Esophagus muscularis mucosa (tissue), 4 donors: ENCODE measurements around the gene AP1S2. TPM values are rescaled to one million over a fixed set of nuclear protein-coding genes. Genes with fewer than 3 reads are reported as not detected.

Source experiments
- DNase-seq: peaks from one replicate; pipeline ENCODE4 v3.0.0-alpha.2; 2017; ENCODE audit errors: extremely low spot score
- H3K27ac ChIP-seq, 4 donors: fragments of 200-600 bp; sonication (generic); replicated peaks in 1 of 4; 1 replicate in 3 of 4; 2 replicates in 1 of 4; pipeline ENCODE4 v1.5.1; 2016 to 2019; ENCODE audit warnings: mild to moderate bottlenecking in 1 of 4
- H3K27me3 ChIP-seq, 4 donors: fragments of 200-600 bp; sonication (generic); one replicate each; pipeline versions ENCODE4 v1.5.1 to v1.6.0; 2016 to 2019
- H3K36me3 ChIP-seq, 4 donors: fragments of 200-600 bp; sonication (generic); one replicate each; pipeline ENCODE4 v1.5.1; 2016 to 2019
- H3K4me1 ChIP-seq, 4 donors: fragments of 200-600 bp; sonication (generic); one replicate each; pipeline ENCODE4 v1.5.1; 2016 to 2019
- H3K4me3 ChIP-seq, 4 donors: fragments of 200-600 bp; sonication (generic); 1 replicate in 2 of 4; 2 replicates in 2 of 4; pipeline ENCODE4 v1.5.1; 2016 to 2019; ENCODE audit warnings: mild to moderate bottlenecking in 4 of 4, moderate library complexity in 1 of 4
- H3K9me3 ChIP-seq, 4 donors: fragments of 200-600 bp; sonication (generic); 1 replicate in 3 of 4; 2 replicates in 1 of 4; pipeline ENCODE4 v1.5.1; 2016 to 2019
- EP300 ChIP-seq: sonication (generic); formaldehyde crosslinking; IDR thresholded peaks from one replicate; pipeline ENCODE4 v1.6.1; 2017; ENCODE audit warnings: antibody characterized with exemption
- POLR2A ChIP-seq: fragments of 450-650 bp; IDR thresholded peaks from one replicate; pipeline ENCODE4 v1.6.1; 2017; ENCODE audit warnings: antibody characterized with exemption, moderate library complexity, mild to moderate bottlenecking, low read depth
- POLR2AphosphoS5 ChIP-seq, 2 donors: sonication (generic); formaldehyde crosslinking; IDR thresholded peaks; one replicate each; pipeline ENCODE4 v1.6.1; 2017; ENCODE audit warnings: antibody characterized with exemption in 2 of 2
- WGBS: methylation state at CpG from one replicate; pipeline ENCODE4 v1.1.5; 2018; 5-methylcytosine and 5-hydroxymethylcytosine counted together
- intact Hi-C: fragments of 100-400 bp; cut with DNase I; formaldehyde crosslinking; loops from one replicate; pipeline ENCODE4 v1.15.1; 2023
- total RNA-seq, 4 donors: library from RNA; depleted of rRNA; stranded (reverse); fragments of >200 nt; gene quantifications; one replicate each; pipeline versions ENCODE4 v1.1.0 to v1.2.1, GENCODE V29; 2016
- TF ChIP-seq, protein P1 (sequence below), 3 experiments: fragments of 200-600 bp in 2 of 3; fragments of 450-650 bp in 1 of 3; sonication (generic) in 2 of 3; IDR thresholded peaks; one replicate each; pipeline ENCODE4 v1.5.1; 2017 to 2019; ENCODE audit warnings: antibody characterized with exemption in 3 of 3, mild to moderate bottlenecking in 2 of 3, moderate library complexity in 1 of 3

The AP1S2 gene
- total RNA-seq, 4 donors from 2014 or later: 136 to 142 (median 140) TPM

DNA sequence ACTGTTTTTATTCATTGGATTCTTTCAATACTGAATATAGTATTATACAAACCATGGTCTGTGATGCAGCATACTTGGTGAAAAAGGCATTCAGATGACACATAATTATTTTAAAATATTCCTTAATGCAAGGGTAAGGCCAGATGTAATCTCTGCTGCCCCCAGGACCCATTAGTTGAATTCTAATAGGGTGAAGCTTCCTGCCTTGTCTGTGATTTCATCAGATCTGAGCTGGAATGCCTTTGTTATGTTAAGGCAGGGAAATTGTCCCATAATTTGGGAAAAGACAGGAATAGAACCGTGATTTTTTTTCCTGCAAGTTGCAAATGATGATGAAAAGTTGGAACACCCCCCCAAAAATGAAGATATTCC lies 38.2 kb downstream of the AP1S2 start:
- DNase-seq: no peak
- Histone ChIP-seq H3K4me3 (no peak overlapping the region), H3K9me3 (no peaks in the 10 kb centered on the region), H3K27ac (no peak overlapping the region), H3K36me3 (peaks cover 0 to 93% (median 55%) of the 10 kb centered on the region in 4 donors), H3K27me3 (no peaks in the 10 kb centered on the region), H3K4me1 (no peaks in the 10 kb centered on the region)
- intact Hi-C loops: no loop called here
- 75% methylated on average over 1 of the region's 1 CpG for WGBS
- no peak for TF ChIP-seq POLR2AphosphoS5 (IDR thresholded peaks at IDR 0.05)
- no peak for TF ChIP-seq POLR2A
- TF ChIP-seq, protein P1, sequence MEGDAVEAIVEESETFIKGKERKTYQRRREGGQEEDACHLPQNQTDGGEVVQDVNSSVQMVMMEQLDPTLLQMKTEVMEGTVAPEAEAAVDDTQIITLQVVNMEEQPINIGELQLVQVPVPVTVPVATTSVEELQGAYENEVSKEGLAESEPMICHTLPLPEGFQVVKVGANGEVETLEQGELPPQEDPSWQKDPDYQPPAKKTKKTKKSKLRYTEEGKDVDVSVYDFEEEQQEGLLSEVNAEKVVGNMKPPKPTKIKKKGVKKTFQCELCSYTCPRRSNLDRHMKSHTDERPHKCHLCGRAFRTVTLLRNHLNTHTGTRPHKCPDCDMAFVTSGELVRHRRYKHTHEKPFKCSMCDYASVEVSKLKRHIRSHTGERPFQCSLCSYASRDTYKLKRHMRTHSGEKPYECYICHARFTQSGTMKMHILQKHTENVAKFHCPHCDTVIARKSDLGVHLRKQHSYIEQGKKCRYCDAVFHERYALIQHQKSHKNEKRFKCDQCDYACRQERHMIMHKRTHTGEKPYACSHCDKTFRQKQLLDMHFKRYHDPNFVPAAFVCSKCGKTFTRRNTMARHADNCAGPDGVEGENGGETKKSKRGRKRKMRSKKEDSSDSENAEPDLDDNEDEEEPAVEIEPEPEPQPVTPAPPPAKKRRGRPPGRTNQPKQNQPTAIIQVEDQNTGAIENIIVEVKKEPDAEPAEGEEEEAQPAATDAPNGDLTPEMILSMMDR (IDR thresholded peaks at IDR 0.05): no peak
- TF ChIP-seq EP300: no peak

DNA sequence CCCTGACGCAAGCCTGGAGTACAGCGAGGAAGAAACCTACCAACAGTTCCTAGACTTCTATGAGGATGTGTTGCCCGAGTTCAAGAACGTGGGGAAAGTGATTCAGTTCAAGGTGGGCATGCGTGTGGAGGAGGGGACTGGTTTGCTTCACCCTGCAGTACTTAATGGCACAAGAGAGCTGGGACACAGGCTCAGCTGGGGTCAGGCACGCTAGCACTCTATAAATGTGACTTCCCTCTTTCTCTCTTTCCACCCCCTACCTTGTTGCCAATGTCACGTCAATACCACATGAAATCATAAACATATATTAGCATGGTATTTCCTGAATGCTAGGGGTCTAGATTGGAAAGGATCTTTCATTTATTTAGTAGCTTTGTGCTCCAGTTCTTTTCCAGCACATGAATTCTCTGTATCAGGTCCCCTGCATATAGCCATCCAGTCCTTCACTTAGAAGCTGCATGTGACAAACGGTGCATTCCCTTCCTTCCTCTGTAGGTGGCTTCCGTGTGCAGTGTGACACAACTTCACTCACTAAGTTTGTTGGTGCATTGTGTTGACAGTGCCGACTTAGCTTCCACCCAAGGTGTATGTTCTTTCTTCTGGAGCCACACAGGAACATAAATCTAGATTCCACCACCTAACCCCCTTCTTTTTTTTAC lies 38.7 kb downstream of the AP1S2 start:
- Histone ChIP-seq H3K36me3 (peaks cover 0 to 93% (median 58%) of the 10 kb centered on the region in 4 donors), H3K27ac (no peak overlapping the region), H3K27me3 (no peaks in the 10 kb centered on the region), H3K4me3 (no peak overlapping the region), H3K9me3 (no peaks in the 10 kb centered on the region), H3K4me1 (no peaks in the 10 kb centered on the region)
- intact Hi-C loops: no loop called here
- 85% methylated on average over 10 of the region's 10 CpGs for WGBS
- TF ChIP-seq, protein P1 (IDR thresholded peaks at IDR 0.05): peak in 1 of 3 experiments; percentile 21
- TF ChIP-seq POLR2A: no peak
- no peak for DNase-seq

DNA sequence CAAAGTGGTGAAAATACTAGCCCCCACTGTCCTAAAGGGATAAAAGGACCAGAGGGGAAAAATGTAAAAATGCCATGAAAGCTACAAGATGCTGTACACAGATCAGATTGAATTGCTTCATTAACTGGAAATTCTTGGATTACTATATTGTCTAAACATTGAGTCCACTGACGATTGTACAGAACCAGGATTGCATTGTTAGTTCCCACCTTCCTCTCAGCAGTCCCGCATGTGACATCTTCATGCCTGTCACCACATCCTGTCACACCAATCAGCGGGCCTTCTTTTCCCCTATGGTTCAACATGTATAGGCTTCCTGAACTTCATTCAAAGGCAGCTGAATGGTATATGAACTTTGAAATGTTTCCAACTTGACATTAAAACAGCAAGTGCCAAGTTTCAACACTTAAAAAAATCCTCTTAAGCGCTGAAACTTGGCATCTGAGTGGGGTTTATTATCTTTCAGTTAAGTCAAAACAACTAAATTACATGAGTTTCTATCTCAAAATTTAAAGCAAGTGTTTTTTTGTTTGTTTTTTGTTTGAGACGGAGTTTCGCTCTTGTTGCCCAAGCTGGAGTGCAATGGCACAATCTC lies 39.7 kb downstream of the AP1S2 start:
- H3K36me3 ChIP-seq: peaks cover 0 to 89% (median 58%) of the 10 kb centered on the region in 4 donors
- DNase-seq: no peak
- no peak overlapping the region for H3K4me3 ChIP-seq
- TF ChIP-seq, protein P1 (IDR thresholded peaks at IDR 0.05): no peak
- no peak for TF ChIP-seq POLR2A
- no peak for TF ChIP-seq EP300
- TF ChIP-seq POLR2AphosphoS5 (IDR thresholded peaks at IDR 0.05): no peak
- H3K27ac ChIP-seq: no peak overlapping the region
- 93% methylated on average over 6 of the region's 6 CpGs for WGBS
- intact Hi-C loops: no loop called here
- H3K4me1 ChIP-seq: no peaks in the 10 kb centered on the region
- no peaks in the 10 kb centered on the region for H3K9me3 ChIP-seq
- H3K27me3 ChIP-seq: no peaks in the 10 kb centered on the region

DNA sequence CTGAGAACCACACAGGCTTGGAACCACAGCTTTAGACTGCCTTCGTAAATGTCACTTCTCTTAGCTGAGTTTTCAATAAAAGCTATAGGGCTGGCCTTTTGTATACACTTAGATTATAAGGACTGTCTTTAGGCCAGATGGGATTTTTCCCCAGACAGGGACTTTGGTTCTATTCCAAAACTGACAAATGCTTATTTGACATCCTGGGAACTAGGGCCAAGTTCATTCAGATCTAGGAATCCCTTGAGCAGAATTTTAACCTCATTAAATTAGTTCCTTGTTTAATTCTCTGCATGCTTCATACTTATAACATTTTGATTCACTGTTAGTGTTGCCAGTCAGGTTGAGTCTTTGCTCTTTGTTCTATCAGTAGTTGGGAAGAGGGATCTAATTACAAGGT lies 41.2 kb downstream of the AP1S2 start:
- Histone ChIP-seq H3K4me3 (no peak overlapping the region), H3K4me1 (no peaks in the 10 kb centered on the region), H3K27me3 (no peaks in the 10 kb centered on the region), H3K9me3 (no peaks in the 10 kb centered on the region), H3K36me3 (peaks cover 0 to 90% (median 60%) of the 10 kb centered on the region in 4 donors), H3K27ac (no peak overlapping the region)
- 100% methylated on average over 1 of the region's 1 CpG for whole genome bisulfite sequencing
- TF ChIP-seq, protein P1 (IDR thresholded peaks at IDR 0.05): no peak
- no peak for TF ChIP-seq POLR2AphosphoS5 (IDR thresholded peaks at IDR 0.05)
- TF ChIP-seq POLR2A: no peak
- TF ChIP-seq EP300: no peak
- intact Hi-C loops: no loop called here
- DNase-seq: no peak
